ENCODE measurements around the gene POC1A. TPM values are rescaled to one million over a fixed set of nuclear protein-coding genes. Genes with fewer than 3 reads are reported as not detected.

POC1A gene
- total and polyA plus RNA-seq, 2 donors (not counting 3 experiments of a cell fraction or from before 2014, with no cell fraction given), result 14.8 to 19.4 TPM

GRCh38 chr3:52147804-52148203, 6.4 kb downstream of the POC1A start:
- H3K9me3 ChIP-seq (replicated peaks; ENCODE audit: control insufficient read depth, insufficient read depth, low read length), result no peaks in the 10 kb centered on the region
- H4K20me1 ChIP-seq (replicated peaks; ENCODE audit: control insufficient read depth, extremely low read depth, insufficient read depth, low read length), result no peaks in the 10 kb centered on the region
- no peaks in the 10 kb centered on the region for H3K4me1 ChIP-seq (ENCODE audit: control insufficient read depth, extremely low read depth, insufficient read depth, low read length)
- no peak overlapping the region for H3K4me3 ChIP-seq (replicated peaks in 1 of 3; ENCODE audit: insufficient read depth in 1 of 3, low read depth in 1 of 3, low read length in 3 of 3)
- ChIA-PET CTCF (interaction anchor here (1.0 to 1.6 kb wide), 4 partner anchors 91 to 146 kb away, joined by 3 to 12 read pairs (median 4); partner anchors contain the start of gene DUSP7), POLR2A (no interaction called here)
- peaks cover 0 to 11% of the 10 kb centered on the region in 2 experiments for H3K36me3 ChIP-seq (ENCODE audit: control insufficient read depth in 2 of 2, extremely low read depth in 1 of 2, insufficient read depth in 2 of 2, low read length in 2 of 2)
- BruUV-seq (replicated peaks), result no TSS peak
- no peak overlapping the region for H3K4me2 ChIP-seq (ENCODE audit: insufficient read depth, low read length)
- intact Hi-C loops (cut with micrococcal nuclease), result no loop called here
- H3K9ac ChIP-seq (replicated peaks; ENCODE audit: extremely low read depth, insufficient read depth, low read length), result no peak overlapping the region
- H3K9me1 ChIP-seq (replicated peaks; ENCODE audit: control insufficient read depth, extremely low read depth, insufficient read depth, low read length), result no peaks in the 10 kb centered on the region
- H3K27ac ChIP-seq (ENCODE audit: insufficient read depth, low read depth, low read length), result no peak overlapping the region
- DNase-seq (ENCODE audit: low read depth, low spot score), result no peak
- TF ChIP-seq FOS (IDR thresholded peaks at IDR 0.05; ENCODE audit: borderline replicate concordance, insufficient read depth, low read length) (no peak), GATA2 (IDR thresholded peaks at IDR 0.05; ENCODE audit: insufficient read depth, insufficient read length, low read depth, low read length) (no peak), MYC (IDR thresholded peaks at IDR 0.05; ENCODE audit: low read depth, low read length) (no peak), MAX (IDR thresholded peaks at IDR 0.05; ENCODE audit: insufficient read depth, insufficient read length) (no peak), POLR2AphosphoS5 (IDR thresholded peaks at IDR 0.05; ENCODE audit: insufficient read depth, low read depth, low read length) (no peak), JUN (IDR thresholded peaks at IDR 0.05; ENCODE audit: borderline replicate concordance, insufficient read depth, insufficient read length, low read depth) (no peak), POLR2A (IDR thresholded peaks at IDR 0.05; ENCODE audit: low read depth, low read length) (no peak), EZH2 (IDR thresholded peaks at IDR 0.05; ENCODE audit: borderline replicate concordance, low read depth, low read length, severe bottlenecking) (no peak)
- no peak overlapping the region for H2AFZ ChIP-seq (ENCODE audit: low read depth, low read length)
- H3K27me3 ChIP-seq (ENCODE audit: control insufficient read depth in 2 of 2, insufficient read depth in 2 of 2, low read length in 2 of 2), result no peaks in the 10 kb centered on the region
- dilution Hi-C loops (cut with MboI; ENCODE audit: extremely low pct_ligation_motif_present, low sequenced_read_pairs), result loop anchor here (10.0 kb wide), 1 partner anchor 153 kb away; the partner anchor contains the start of gene RPL29
- H3K79me2 ChIP-seq (ENCODE audit: control insufficient read depth, insufficient read depth, low read length), result no peaks in the 10 kb centered on the region
- FAIRE-seq, result no peak

- no TSS peak for BruUV-seq (replicated peaks)
- H3K27ac ChIP-seq (ENCODE audit: insufficient read depth, low read depth, low read length), result no peak overlapping the region
- peaks cover 4 to 11% of the 10 kb centered on the region in 2 experiments for H3K36me3 ChIP-seq (ENCODE audit: control insufficient read depth in 2 of 2, extremely low read depth in 1 of 2, insufficient read depth in 2 of 2, low read length in 2 of 2)
- no peaks in the 10 kb centered on the region for H4K20me1 ChIP-seq (replicated peaks; ENCODE audit: control insufficient read depth, extremely low read depth, insufficient read depth, low read length)
- H3K4me3 ChIP-seq (replicated peaks in 1 of 3; ENCODE audit: insufficient read depth in 1 of 3, low read depth in 1 of 3, low read length in 3 of 3), result no peak overlapping the region
- H3K9me3 ChIP-seq (replicated peaks; ENCODE audit: control insufficient read depth, insufficient read depth, low read length), result no peaks in the 10 kb centered on the region
- TF ChIP-seq POLR2A (IDR thresholded peaks at IDR 0.05; ENCODE audit: low read depth, low read length) (no peak), MYC (IDR thresholded peaks at IDR 0.05; ENCODE audit: low read depth, low read length) (no peak), MAX (IDR thresholded peaks at IDR 0.05; ENCODE audit: insufficient read depth, insufficient read length) (no peak), JUN (IDR thresholded peaks at IDR 0.05; ENCODE audit: borderline replicate concordance, insufficient read depth, insufficient read length, low read depth) (no peak), POLR2AphosphoS5 (IDR thresholded peaks at IDR 0.05; ENCODE audit: insufficient read depth, low read depth, low read length) (no peak), GATA2 (IDR thresholded peaks at IDR 0.05; ENCODE audit: insufficient read depth, insufficient read length, low read depth, low read length) (no peak), FOS (IDR thresholded peaks at IDR 0.05; ENCODE audit: borderline replicate concordance, insufficient read depth, low read length) (no peak), CTCF (IDR thresholded peaks at IDR 0.05; ENCODE audit: extremely low read depth in 1 of 2, insufficient read depth in 1 of 2, low read depth in 1 of 2, low read length in 2 of 2) (no peak), EZH2 (IDR thresholded peaks at IDR 0.05; ENCODE audit: borderline replicate concordance, low read depth, low read length, severe bottlenecking) (no peak)
- CTCF ChIA-PET, result interaction anchor here (0.9 to 1.8 kb wide), 3 partner anchors 23 to 145 kb away, joined by 3 to 16 read pairs (median 8); no protein-coding TSS in a partner anchor
- intact Hi-C loops (cut with micrococcal nuclease), result no loop called here
- no peaks in the 10 kb centered on the region for H3K79me2 ChIP-seq (ENCODE audit: control insufficient read depth, insufficient read depth, low read length)
- POLR2A ChIA-PET, result no interaction called here
- DNase-seq (ENCODE audit: low read depth, low spot score) (no peak), FAIRE-seq (no peak)
- dilution Hi-C loops (cut with MboI; ENCODE audit: extremely low pct_ligation_motif_present, low sequenced_read_pairs), result loop anchor here (10.0 kb wide), 1 partner anchor 152 kb away; the partner anchor contains the start of gene RPL29
- H3K9me1 ChIP-seq (replicated peaks; ENCODE audit: control insufficient read depth, extremely low read depth, insufficient read depth, low read length), result no peaks in the 10 kb centered on the region
- H3K9ac ChIP-seq (replicated peaks; ENCODE audit: extremely low read depth, insufficient read depth, low read length), result no peak overlapping the region
- H3K4me1 ChIP-seq (ENCODE audit: control insufficient read depth, extremely low read depth, insufficient read depth, low read length), result no peaks in the 10 kb centered on the region
- no peaks in the 10 kb centered on the region for H3K27me3 ChIP-seq (ENCODE audit: control insufficient read depth in 2 of 2, insufficient read depth in 2 of 2, low read length in 2 of 2)
- no peak overlapping the region for H2AFZ ChIP-seq (ENCODE audit: low read depth, low read length)
- H3K4me2 ChIP-seq (ENCODE audit: insufficient read depth, low read length), result no peak overlapping the region
These were observed 7.4 kb downstream of the POC1A start for GRCh38 chr3:52146811-52147210.

Measured in endothelial cell of umbilical vein (primary cell).